ENCODE results near the gene RTN4R.
"Not testable (repeated sequence)": the region's sequence is repeated elsewhere in the genome, so short reads cannot be mapped to it uniquely, and the experiment has no call there.

The RTN4R gene
- total RNA-seq: 0.75 to 64.8 (median 17.5) reads per million in 18 experiments

- peak; percentile 51 to 67 for DNase-seq
Measured at GRCh38 chr22:20268279-20269012, at the start of gene RTN4R. Gene RTN4R (minus strand): TSS chr22:20268318. CDS start chr22:20268092, 226 bp downstream.

GRCh38 chr22:20317402-20318042, 49.4 kb upstream of the RTN4R start:
- DNase-seq: peak; percentile 0 to 10

GRCh38 chr22:20316844-20317401, 48.8 kb upstream of the RTN4R start:
- peak in 1 of 2 donors; percentile 0 for DNase-seq

- peak in 1 of 2 donors; percentile 0 for DNase-seq
Measured at GRCh38 chr22:20316217-20316843, 48.2 kb upstream of the RTN4R start.

GRCh38 chr22:20315337-20316216, 47.5 kb upstream of the RTN4R start:
- no peak for DNase-seq

DNA sequence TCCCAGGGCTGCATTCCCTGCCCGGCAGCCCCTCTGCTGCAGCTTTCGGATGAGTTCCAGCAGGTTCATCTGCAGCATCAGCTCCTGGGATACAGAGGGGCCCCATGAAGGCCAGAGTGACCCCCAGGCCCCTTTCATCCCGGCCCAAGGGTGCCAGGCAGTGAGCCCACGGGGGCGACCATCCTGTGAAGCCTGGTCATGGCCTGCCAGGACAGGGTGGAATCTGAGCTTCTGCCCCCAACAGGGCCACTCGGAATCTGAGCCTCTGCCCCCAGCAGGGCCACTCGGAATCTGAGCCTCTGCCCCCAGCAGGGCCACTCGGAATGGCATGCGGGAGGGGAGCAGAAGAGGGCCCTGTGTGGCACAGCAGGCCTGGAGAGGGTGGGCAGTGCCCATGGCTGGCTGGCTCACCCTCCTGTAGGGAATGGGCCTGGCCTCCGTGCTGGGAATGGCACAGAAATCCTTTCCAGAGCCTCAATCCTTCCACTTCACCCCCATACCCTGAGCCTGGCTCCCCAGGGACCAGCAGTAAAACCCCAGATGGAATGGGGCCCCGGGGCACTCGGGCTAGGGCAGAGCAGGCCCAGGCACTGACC, 46.7 kb upstream of the RTN4R start:
- not testable (repeated sequence) for DNase-seq

DNA sequence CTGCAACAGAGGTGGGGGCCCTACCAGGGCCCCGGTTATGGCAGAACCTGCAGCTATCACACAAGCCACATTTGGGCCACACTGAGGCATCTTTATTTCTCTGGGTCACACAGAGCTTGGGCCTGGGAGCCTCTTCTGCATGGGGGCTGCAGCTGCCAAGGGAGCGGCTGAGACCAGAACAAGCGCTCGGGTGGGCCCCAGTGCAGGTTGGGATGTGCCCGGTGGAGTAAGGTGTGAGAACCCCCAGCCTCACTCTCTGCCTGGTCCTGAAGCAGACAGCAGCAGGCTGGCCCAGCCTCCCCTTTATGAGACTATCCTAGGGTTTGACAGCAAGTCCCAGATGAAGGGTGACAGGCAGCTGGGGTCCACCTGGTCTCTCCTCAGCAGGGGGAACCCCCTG, 46.1 kb upstream of the RTN4R start:
- not testable (repeated sequence) for DNase-seq

DNA sequence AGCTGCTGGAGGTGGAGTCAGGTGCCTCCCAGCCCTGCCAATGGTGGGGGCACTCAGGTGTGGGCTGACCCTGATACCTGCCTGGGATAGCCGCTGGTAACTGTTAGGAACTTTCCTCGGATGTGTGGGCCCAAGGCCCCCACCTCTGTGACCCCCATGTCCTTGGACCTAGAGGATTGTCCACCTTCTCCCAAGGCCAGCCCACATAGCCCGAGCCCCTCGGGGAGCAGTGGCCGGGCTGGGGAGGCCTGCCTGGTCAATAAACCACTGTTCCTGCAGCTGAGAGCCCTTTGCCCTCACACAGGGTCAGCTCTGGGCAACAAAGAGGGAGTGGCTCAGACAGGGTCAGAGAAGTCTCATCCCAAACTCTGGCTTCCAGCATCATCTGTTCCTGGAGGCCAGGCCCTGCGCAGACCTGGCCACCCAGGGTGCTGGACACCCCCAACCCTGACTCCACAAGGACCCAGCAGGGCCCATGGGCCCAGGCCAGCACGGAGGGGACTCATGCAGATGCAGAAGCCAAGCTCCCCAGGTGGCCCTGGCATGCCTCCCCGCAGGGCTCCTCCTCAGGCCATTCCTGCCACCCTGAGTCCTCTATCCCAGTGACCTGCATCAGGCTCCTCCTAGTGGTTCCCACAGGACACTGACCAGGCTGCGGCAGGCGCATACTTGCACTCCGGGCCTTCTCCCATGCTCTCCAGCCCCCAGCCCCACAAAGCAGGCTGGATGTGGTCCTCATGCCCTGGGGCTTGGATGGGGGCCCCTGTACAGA, 45.4 kb upstream of the RTN4R start:
- DNase-seq: not testable (repeated sequence)

DNA sequence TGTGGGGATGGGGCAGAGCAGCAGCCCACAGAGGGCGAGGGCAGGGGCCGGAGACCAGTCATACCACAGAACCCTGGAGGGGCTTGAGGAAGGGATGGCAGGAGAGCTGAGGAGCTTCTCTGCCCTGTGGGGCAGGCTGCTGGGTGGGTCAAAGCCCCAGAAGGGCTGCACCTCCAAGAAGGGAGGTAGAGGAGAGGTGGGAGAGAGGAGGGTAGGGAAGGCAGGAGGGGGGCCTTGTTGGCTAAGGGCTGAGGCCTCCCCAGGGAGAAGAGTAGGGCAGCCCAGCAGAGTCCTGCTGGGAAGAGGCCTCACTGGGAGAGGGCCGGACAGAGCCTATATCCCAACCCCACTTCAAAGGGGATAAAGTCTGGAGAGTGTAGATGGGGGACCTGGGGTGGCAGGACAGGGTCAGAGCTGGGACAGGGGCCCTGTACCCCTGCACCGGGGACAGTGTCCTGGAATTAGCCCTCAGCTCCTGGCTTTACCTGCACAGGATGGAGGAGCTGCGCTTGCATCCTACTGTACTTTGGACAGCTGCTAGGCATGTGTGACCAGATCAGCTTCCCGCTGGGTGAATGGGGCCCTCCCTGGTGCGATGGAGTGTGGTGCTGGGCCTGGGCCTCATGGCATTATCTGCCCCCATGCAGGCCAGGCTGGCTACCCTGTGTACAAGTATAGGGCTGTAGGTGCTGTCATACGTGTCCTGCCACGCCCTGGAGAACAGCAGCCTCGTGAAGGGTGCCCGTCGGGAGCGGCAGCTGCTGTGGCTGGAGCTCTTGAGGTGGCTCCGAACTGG, 44.5 kb upstream of the RTN4R start:
- no peak for DNase-seq

DNA sequence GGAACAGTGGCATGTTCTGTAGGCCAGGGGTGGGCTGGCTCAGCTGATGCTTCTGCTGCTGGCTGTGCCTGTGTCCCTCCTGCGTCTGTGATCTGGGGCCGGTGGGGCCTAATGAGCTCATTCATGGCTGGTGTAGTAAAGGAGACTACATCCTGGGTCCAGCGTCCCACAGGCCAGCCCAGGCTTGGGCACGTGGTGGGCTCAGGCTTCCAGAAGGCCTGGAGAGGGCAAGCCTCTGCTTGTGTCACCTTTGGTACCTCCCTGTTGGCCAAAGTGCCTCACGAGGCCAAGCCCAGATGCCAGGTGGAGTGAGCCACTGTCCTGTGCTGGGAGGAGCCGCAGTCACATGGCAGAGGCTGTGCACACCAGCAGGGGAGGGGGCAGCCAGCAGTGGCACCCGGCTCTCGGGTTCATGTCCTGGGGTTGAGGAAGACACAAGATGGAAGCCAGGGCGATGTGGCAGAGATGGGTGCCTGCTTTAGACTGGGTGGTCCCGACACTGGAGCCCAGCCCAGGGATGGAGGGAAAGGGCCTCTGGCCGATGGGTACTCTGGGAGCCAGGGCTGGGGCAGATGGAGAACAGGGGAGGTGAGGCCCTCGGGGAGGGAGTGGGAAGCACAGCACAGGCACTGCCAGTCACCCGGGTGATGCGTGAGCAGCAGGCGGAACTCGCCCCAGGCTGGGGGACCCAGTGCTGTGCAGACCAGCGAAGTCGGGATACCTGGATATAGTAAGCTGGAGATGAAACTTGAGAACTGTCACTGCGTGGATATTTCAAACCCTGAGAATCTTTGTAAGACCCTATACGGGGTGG, 43.3 kb upstream of the RTN4R start:
- not testable (repeated sequence) for DNase-seq

- not testable (repeated sequence) for DNase-seq
Measured at GRCh38 chr22:20310773-20311172, 42.7 kb upstream of the RTN4R start.

DNA sequence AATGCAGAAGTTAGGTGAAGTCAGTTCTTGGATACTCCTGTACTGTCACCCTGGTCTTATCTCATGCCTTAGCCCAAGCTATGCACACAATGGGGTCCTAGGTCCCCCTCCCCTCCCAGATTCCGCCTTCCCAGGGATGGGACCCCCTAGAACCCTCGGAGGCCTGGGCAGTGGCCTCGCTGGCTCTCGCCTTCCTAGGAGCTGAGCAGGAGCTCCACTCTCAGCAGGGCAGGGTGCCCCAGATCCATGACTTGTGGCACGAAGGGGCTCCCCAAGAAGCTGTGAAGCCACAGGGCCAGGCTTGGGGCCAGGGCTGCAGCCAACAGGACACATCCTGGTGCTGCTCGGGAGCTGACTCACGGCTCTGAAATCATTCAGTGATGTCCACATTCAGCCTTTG, 42.1 kb upstream of the RTN4R start:
- DNase-seq: not testable (repeated sequence)

GRCh38 chr22:20308806-20309650, 40.9 kb upstream of the RTN4R start:
- not testable (repeated sequence) for DNase-seq

- not testable (repeated sequence) for DNase-seq
Measured at GRCh38 chr22:20307448-20308447, 39.6 kb upstream of the RTN4R start.

- not testable (repeated sequence) for DNase-seq
Measured at GRCh38 chr22:20306646-20307447, 38.7 kb upstream of the RTN4R start.

All from inflammatory macrophage (primary cell).